Measurements from ENCODE around the gene SH2D3A.
"Not testable (repeated sequence)": the region's sequence is repeated elsewhere in the genome, so short reads cannot be mapped to it uniquely, and the experiment has no call there.

SH2D3A gene

DNA sequence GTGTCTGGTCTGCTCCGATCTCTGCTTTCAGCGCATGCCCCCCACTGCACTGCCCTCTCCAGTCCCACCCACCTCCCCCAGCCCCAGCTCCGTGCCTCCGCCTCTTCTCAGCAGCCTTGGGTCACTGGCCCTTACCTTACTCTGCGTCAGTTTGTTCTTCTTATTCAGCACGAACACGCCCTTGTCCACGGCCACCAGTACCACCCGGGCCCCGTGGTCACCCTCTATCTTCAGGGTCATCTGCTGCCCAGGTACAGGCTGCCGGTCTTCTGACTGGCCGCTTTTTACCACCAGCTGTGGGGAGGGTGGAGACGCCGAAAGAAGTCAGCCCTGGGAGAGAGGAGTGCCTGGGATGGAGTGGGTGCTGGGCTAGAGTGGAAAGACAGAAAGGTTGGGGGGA lies 57.7 kb downstream of the SH2D3A start:
- TF ChIP-seq, protein P1, sequence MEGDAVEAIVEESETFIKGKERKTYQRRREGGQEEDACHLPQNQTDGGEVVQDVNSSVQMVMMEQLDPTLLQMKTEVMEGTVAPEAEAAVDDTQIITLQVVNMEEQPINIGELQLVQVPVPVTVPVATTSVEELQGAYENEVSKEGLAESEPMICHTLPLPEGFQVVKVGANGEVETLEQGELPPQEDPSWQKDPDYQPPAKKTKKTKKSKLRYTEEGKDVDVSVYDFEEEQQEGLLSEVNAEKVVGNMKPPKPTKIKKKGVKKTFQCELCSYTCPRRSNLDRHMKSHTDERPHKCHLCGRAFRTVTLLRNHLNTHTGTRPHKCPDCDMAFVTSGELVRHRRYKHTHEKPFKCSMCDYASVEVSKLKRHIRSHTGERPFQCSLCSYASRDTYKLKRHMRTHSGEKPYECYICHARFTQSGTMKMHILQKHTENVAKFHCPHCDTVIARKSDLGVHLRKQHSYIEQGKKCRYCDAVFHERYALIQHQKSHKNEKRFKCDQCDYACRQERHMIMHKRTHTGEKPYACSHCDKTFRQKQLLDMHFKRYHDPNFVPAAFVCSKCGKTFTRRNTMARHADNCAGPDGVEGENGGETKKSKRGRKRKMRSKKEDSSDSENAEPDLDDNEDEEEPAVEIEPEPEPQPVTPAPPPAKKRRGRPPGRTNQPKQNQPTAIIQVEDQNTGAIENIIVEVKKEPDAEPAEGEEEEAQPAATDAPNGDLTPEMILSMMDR (IDR thresholded peaks at IDR 0.05; ENCODE audit: low read depth, low read length): no peak
- in situ Hi-C loops (cut with HindIII; ENCODE audit: low sequenced_read_pairs): no loop called here
- no peak for DNase-seq (ENCODE audit: low read depth, low spot score)
- H3K4me3 ChIP-seq (ENCODE audit: low read depth, low read length): no peak overlapping the region

DNA sequence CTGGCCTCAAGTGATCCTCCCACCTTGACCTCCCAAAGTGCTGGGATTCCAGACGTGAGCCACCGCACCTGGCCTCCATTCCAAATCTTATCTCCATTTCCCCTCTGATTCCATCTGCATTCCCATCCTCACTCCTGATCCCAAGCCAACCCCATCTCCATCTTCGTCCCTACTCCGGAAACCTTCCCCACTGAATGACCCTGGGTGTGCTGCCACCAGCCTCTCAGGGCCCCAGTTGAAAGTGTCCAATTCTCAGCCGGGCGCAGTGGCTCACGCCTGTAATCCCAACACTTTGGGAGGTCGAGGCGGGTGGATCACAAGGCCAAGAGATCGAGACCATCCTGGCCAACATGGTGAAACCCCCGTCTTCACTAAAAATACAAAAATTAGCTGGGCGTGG lies 58.3 kb downstream of the SH2D3A start:
- in situ Hi-C loops (cut with HindIII; ENCODE audit: low sequenced_read_pairs): not testable (repeated sequence)

DNA sequence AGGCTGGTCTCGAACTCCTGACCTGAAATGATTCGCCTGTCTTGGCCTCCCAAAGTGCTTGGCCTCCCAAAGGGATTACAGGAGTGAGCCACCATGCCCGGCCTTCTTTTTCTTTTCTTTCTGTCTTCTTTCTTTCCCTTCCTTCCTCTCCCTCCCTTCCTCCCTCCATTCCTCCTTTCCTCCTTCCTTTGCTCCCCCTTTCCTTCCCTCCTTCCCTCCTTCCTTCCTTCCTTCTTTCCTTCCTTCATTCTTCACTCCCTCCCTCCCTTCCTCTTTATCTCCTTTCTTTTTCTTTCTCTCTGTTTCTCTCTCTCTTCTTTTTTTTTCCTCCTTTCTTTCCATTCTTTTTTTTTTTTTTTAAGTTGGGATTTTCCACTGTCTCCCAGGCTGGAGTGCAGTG lies 58.9 kb downstream of the SH2D3A start:
- no peak overlapping the region for H3K4me3 ChIP-seq (ENCODE audit: low read depth, low read length)
- TF ChIP-seq, protein P1 (IDR thresholded peaks at IDR 0.05; ENCODE audit: low read depth, low read length): no peak
- no peak for DNase-seq (ENCODE audit: low read depth, low spot score)
- in situ Hi-C loops (cut with HindIII; ENCODE audit: low sequenced_read_pairs): no loop called here

More for the DNA sequence above, 58.3 kb downstream of the SH2D3A start:
- DNase-seq (ENCODE audit: low read depth, low spot score); H3K4me3 ChIP-seq (ENCODE audit: low read depth, low read length): not testable (repeated sequence)

DNA sequence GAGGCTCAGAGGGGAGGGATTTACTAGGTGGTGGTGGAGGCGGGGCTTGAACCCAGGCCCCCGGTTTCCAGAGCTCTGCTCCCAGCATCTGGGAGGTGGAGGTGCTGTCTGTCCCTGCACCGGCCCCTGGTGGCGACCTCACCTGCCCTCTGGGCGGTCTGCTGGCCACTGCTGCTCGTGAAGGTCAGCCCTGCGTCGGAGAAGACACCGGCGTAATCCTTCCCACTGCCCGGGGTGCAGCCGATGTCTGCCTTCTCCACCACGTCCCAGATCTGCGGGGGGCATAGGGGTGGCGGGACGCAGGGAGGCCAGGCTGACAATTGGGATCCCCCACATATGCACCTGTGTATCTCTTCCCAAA lies 59.6 kb downstream of the SH2D3A start:
- no peak overlapping the region for H3K4me3 ChIP-seq (ENCODE audit: low read depth, low read length)
- in situ Hi-C loops (cut with HindIII; ENCODE audit: low sequenced_read_pairs): no loop called here
- no peak for DNase-seq (ENCODE audit: low read depth, low spot score)
- TF ChIP-seq, protein P1 (IDR thresholded peaks at IDR 0.05; ENCODE audit: low read depth, low read length): no peak

DNA sequence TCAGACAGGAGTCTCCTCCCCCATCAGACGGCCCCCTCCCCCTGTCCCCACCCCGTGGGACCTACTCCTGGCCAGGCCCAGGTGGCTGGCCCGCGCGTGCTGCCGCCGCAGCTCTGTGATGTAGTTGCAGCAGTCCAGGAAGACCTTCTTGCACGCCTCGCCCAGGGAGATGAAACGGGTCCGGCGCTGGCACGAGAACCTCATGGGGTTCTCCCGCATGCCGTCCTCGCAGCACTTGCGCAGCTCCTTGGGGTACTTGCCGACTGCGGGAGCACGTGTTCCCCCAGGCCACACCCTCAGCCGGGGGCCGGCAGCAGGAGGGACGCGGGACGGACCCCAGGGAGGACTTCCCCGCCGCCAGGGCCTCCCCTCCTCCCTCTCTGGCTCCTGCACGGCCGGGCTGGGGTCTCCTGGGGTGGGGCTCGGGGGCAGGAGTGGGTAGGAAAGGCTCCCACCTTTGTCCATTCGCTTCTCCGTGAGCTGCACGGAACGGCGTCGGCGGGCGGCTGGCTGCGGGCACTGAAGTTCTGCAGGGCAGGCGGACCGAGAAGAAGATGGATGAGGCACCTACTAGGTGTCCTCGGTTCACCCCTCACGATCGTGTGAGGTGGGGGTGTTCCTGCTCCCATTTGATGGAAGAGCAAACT lies 60.1 kb downstream of the SH2D3A start:
- TF ChIP-seq, protein P1 (IDR thresholded peaks at IDR 0.05; ENCODE audit: low read depth, low read length): no peak
- DNase-seq (ENCODE audit: low read depth, low spot score): no peak
- in situ Hi-C loops (cut with HindIII; ENCODE audit: low sequenced_read_pairs): no loop called here

DNA sequence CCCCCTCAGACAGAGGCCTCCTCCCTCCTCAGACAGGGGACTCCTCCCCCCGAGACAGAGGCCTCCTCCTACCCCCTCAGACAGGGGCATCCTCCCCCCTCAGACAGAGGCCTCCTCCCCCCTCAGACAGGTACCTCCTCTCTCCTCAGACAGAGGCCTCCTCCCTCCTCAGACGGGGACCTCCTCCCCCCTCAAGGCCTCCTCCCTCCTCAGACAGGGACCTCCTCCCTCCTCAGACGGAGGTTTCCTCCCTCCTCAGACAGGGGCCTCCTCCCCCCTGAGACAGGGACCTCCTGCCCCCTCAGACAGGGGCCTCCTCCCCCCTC lies 60.6 kb downstream of the SH2D3A start:
- no peak overlapping the region for H3K4me3 ChIP-seq (ENCODE audit: low read depth, low read length)
- DNase-seq (ENCODE audit: low read depth, low spot score): no peak
- in situ Hi-C loops (cut with HindIII; ENCODE audit: low sequenced_read_pairs): no loop called here
- TF ChIP-seq, protein P1 (IDR thresholded peaks at IDR 0.05; ENCODE audit: low read depth, low read length): no peak

More for the DNA sequence above, 60.1 kb downstream of the SH2D3A start:
- no peak overlapping the region for H3K4me3 ChIP-seq (ENCODE audit: low read depth, low read length)

DNA sequence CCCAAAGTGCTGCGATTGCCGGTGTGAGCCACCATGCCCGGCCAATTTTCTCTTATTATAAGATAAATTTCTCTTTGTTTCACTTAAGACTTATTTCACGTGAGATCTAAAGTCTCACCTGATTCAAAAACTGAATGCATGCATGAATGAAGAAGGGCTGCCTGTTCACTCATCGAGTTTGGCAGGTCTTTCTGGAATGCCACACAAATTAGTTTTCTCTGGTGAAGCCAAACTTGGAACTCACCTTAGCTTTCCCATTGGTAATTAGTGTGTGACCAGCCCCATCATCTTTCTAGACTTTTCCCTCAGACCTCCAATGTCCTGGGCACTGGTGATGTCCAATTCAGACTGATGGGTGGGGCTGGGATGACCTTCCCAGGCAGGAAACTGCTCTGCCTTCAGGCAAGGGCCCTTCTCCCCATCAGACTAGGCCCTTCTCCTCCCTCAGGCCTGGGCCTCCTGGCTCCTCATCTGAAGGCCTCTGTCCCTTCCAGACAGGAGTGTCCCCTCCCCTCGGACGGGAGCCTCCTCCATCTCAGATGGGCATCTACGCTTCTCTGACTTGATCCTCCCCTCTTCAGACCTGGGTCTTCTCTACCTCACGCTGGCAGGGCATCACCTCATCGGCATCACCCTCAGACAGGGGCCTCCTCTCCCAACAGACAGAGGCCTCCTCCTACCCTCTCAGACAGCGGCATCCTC lies 61.2 kb downstream of the SH2D3A start:
- no peak for DNase-seq (ENCODE audit: low read depth, low spot score)
- no peak overlapping the region for H3K4me3 ChIP-seq (ENCODE audit: low read depth, low read length)
- in situ Hi-C loops (cut with HindIII; ENCODE audit: low sequenced_read_pairs): no loop called here
- TF ChIP-seq, protein P1 (IDR thresholded peaks at IDR 0.05; ENCODE audit: low read depth, low read length): no peak

All from astrocyte of the spinal cord (primary cell).